Spleen (tissue), 11 donors: Measurements from ENCODE around the gene HLCS. TPM values are rescaled to one million over a fixed set of nuclear protein-coding genes. Genes with fewer than 3 reads are reported as not detected.

ENCODE experiments used
- DNase-seq: peaks from one replicate; pipeline ENCODE4 v3.0.0-alpha.2; 2020
- H3K27ac ChIP-seq, 8 donors: fragments of 200-600 bp; sonication (generic) in 7 of 8; 1 replicate in 4 of 8; 2 replicates in 4 of 8; pipeline versions ENCODE4 v1.5.0 to v1.8.0; 2016 to 2021; ENCODE audit warnings: inconsistent platforms in 4 of 8, mild to moderate bottlenecking in 4 of 8, moderate library complexity in 1 of 8
- H3K27me3 ChIP-seq, 7 donors: fragments of 200-600 bp; sonication (generic) in 6 of 7; replicated peaks in 1 of 7; 1 replicate in 4 of 7; 2 replicates in 3 of 7; pipeline versions ENCODE4 v1.5.0 to v1.8.0; 2016 to 2021; ENCODE audit warnings: inconsistent platforms in 3 of 7, mild to moderate bottlenecking in 1 of 7
- H3K36me3 ChIP-seq, 6 donors: fragments of 200-600 bp; sonication (generic) in 5 of 6; 1 replicate in 4 of 6; 2 replicates in 2 of 6; pipeline versions ENCODE4 v1.5.0 to v1.8.0; 2016 to 2021; ENCODE audit warnings: inconsistent platforms in 2 of 6
- H3K4me1 ChIP-seq, 6 donors: fragments of 200-600 bp; sonication (generic) in 5 of 6; 1 replicate in 3 of 6; 2 replicates in 3 of 6; pipeline versions ENCODE4 v1.5.0 to v1.8.0; 2016 to 2021; ENCODE audit warnings: inconsistent platforms in 3 of 6
- H3K4me3 ChIP-seq, 8 donors: fragments of 200-600 bp; sonication (generic) in 7 of 8; 1 replicate in 4 of 8; 2 replicates in 4 of 8; pipeline versions ENCODE4 v1.5.0 to v1.8.0; 2016 to 2021; ENCODE audit warnings: inconsistent platforms in 4 of 8, mild to moderate bottlenecking in 4 of 8, moderate library complexity in 2 of 8
- H3K9me3 ChIP-seq, 8 donors: fragments of 200-600 bp; sonication (generic) in 7 of 8; 1 replicate in 4 of 8; 2 replicates in 4 of 8; pipeline versions ENCODE4 v1.5.0 to v1.8.0; 2016 to 2021; ENCODE audit warnings: inconsistent platforms in 4 of 8
- CTCF ChIP-seq, 11 experiments: fragments of 200-600 bp in 7 of 11; fragments of 450-650 bp in 4 of 11; sonication (generic) in 4 of 11; IDR thresholded peaks in 8 of 11; conservative IDR thresholded peaks in 3 of 11; 1 replicate in 7 of 11; 2 replicates in 4 of 11; pipeline versions ENCODE4 v1.4.0 to v1.8.0; 2016 to 2021; ENCODE audit warnings: antibody characterized with exemption in 11 of 11, inconsistent platforms in 4 of 11, mild to moderate bottlenecking in 1 of 11
- POLR2A ChIP-seq, 3 donors: fragments of 450-650 bp; IDR thresholded peaks; one replicate each; pipeline ENCODE4 v1.5.1; 2017; ENCODE audit warnings: antibody characterized with exemption in 3 of 3, mild to moderate bottlenecking in 1 of 3
- POLR2AphosphoS5 ChIP-seq, 3 donors: sonication (generic); formaldehyde crosslinking; IDR thresholded peaks; one replicate each; pipeline ENCODE4 v1.5.1; 2017; ENCODE audit warnings: antibody characterized with exemption in 3 of 3
- WGBS, 5 donors: extraction: QIAGEN DNeasy Blood & Tissue Kit in 3 of 5; methylation state at CpG; one replicate each; pipeline versions ENCODE4 v1.1.5 to v1.1.7; 2013 to 2018; 5-methylcytosine and 5-hydroxymethylcytosine counted together
- intact Hi-C: fragments of 100-400 bp; cut with DNase I; formaldehyde crosslinking; loops from one replicate; pipeline ENCODE4 v1.15.0; 2023; ENCODE audit warnings: low total_unique reads
- polyA plus RNA-seq, 3 donors: library from polyadenylated mRNA; stranded (reverse); fragments of 200-250 nt; gene quantifications; one replicate each; pipeline ENCODE4 v1.2.1, GENCODE V29; 2013
- total RNA-seq, 7 donors: library from RNA; depleted of rRNA in 3 of 7; stranded (reverse); fragments of >200 nt in 3 of 7; fragmentation: NEBNext Ultra II Directional in 4 of 7; extraction: Animal tissue kit (Norgen Biotek cat#: 25700) in 4 of 7; gene quantifications; one replicate each; pipeline versions ENCODE4 v1.1.0 to v1.2.1, GENCODE V29; 2016 to 2021
- donor health status: healthy with polysubstance abuse.
- donor health status: DM: no; HTN: no; CAD: no; lungs with moderate emphysema.
- donor health status: DM: no; HTN: no; CAD: no.
- donor health status: Bipolar disorder and iron deficiency.
- donor health status: healthy.
- donor health status: DM: no; HTN: no; CAD: no.
- donor health status: DM: yes; HTN: yes; CAD: no.

HLCS gene
- total and polyA plus RNA-seq, 10 donors, result 1.7 to 22.8 (median 16.3) TPM

GRCh38 chr21:36747041-36747814, 219.2 kb downstream of the HLCS start:
- Histone ChIP-seq H3K4me1 (peaks cover 3 to 31% (median 12%) of the 10 kb centered on the region in 6 donors), H3K27me3 (peaks cover 0 to 60% (median 14%) of the 10 kb centered on the region in 7 donors), H3K4me3 (peak overlapping the region in 6 of 8 donors; percentile 6 to 65 (median 28)), H3K9me3 (no peaks in the 10 kb centered on the region), H3K36me3 (peaks cover 0 to 12% (median 0%) of the 10 kb centered on the region in 6 donors), H3K27ac (no peak overlapping the region)
- 6 to 18% (median 9%) methylated on average over 26 to 62 of the region's 62 CpGs for WGBS, 5 donors
- TF ChIP-seq CTCF (IDR thresholded peaks at IDR 0.05 in 8 of 11, conservative IDR thresholded peaks at IDR 0.05 in 3 of 11), result no peak
- no peak for TF ChIP-seq POLR2AphosphoS5 (IDR thresholded peaks at IDR 0.05)
- no peak for TF ChIP-seq POLR2A (IDR thresholded peaks at IDR 0.05)
- intact Hi-C loops, result no loop called here
- DNase-seq, result peak; percentile 29

- no peak for DNase-seq
- Histone ChIP-seq H3K4me1 (peaks cover 3 to 24% (median 12%) of the 10 kb centered on the region in 6 donors), H3K9me3 (no peaks in the 10 kb centered on the region), H3K27ac (no peak overlapping the region), H3K36me3 (no peaks in the 10 kb centered on the region), H3K4me3 (no peak overlapping the region), H3K27me3 (peaks cover 0 to 60% (median 14%) of the 10 kb centered on the region in 7 donors)
- WGBS, 5 donors, result 89 to 93% (median 90%) methylated on average over 5 of the region's 5 CpGs
- TF ChIP-seq POLR2A (IDR thresholded peaks at IDR 0.05) (no peak), CTCF (IDR thresholded peaks at IDR 0.05 in 8 of 11, conservative IDR thresholded peaks at IDR 0.05 in 3 of 11) (no peak), POLR2AphosphoS5 (IDR thresholded peaks at IDR 0.05) (no peak)
- intact Hi-C loops, result no loop called here
Observed at GRCh38 chr21:36745459-36745858, 221.0 kb downstream of the HLCS start.

- intact Hi-C loops, result no loop called here
- H3K9me3 ChIP-seq, result no peaks in the 10 kb centered on the region
- H3K4me1 ChIP-seq, result peaks cover 3 to 24% (median 12%) of the 10 kb centered on the region in 6 donors
- WGBS, 5 donors, result 47 to 58% (median 52%) methylated on average over 29 to 30 of the region's 30 CpGs
- peak; percentile 73 for DNase-seq
- TF ChIP-seq POLR2A (IDR thresholded peaks at IDR 0.05) (no peak), POLR2AphosphoS5 (IDR thresholded peaks at IDR 0.05) (peak in 1 of 3 donors; percentile 18)
- no peak overlapping the region for H3K27ac ChIP-seq
- H3K36me3 ChIP-seq, result no peaks in the 10 kb centered on the region
- peaks cover 0 to 60% (median 14%) of the 10 kb centered on the region in 7 donors for H3K27me3 ChIP-seq
- H3K4me3 ChIP-seq, result peak overlapping the region in 2 of 8 donors; percentile 9 to 45
Observed at GRCh38 chr21:36744560-36745231, 221.8 kb downstream of the HLCS start.

GRCh38 chr21:36744190-36744559, 222.3 kb downstream of the HLCS start:
- Histone ChIP-seq H3K9me3 (no peaks in the 10 kb centered on the region), H3K27me3 (peaks cover 0 to 60% (median 14%) of the 10 kb centered on the region in 7 donors), H3K36me3 (no peaks in the 10 kb centered on the region), H3K27ac (no peak overlapping the region), H3K4me3 (peak overlapping the region in 2 of 8 donors; percentile 9 to 45), H3K4me1 (peaks cover 3 to 24% (median 12%) of the 10 kb centered on the region in 6 donors)
- TF ChIP-seq CTCF (IDR thresholded peaks at IDR 0.05 in 8 of 11, conservative IDR thresholded peaks at IDR 0.05 in 3 of 11) (no peak), POLR2AphosphoS5 (IDR thresholded peaks at IDR 0.05) (no peak), POLR2A (IDR thresholded peaks at IDR 0.05) (no peak)
- no peak for DNase-seq
- WGBS, 5 donors, result 81 to 88% (median 87%) methylated on average over 3 of the region's 3 CpGs
- intact Hi-C loops, result no loop called here
